GM13977 (cell line): ENCODE measurements around the gene TLK1.
A peak's percentile ranks its signal among the peaks of the same experiment; 100 is the strongest.

ENCODE experiments used
- DNase-seq: peaks from one replicate; pipeline ENCODE4 v3.0.0; 2012; ENCODE audit warnings: low spot score
- CTCF ChIP-seq: IDR thresholded peaks from 2 replicates; pipeline ENCODE4 v1.5.1; 2012; ENCODE audit warnings: mild to moderate bottlenecking, control low read depth; ENCODE audit not compliant: insufficient read depth; ENCODE audit errors: extremely low read depth, missing control alignments
- in situ Hi-C: fragments of 300-500 bp; cut with MboI; formaldehyde crosslinking; loops from one replicate; pipeline ENCODE4 v1.12.0; 2022; ENCODE audit warnings: low sequenced_read_pairs, low pct_unique_long_range_greater_than_20kb, mixed read lengths, inconsistent platforms; ENCODE audit not compliant: unreplicated experiment

Gene TLK1

GRCh38 chr2:171160119-171160955 is at the start of gene TLK1:
TLK1 (minus strand) TSS chr2:171160893; CDS start chr2:171160428, 465 bp downstream.
- in situ Hi-C loops: no loop called here
- DNase-seq: peak; percentile 70
- peak; percentile 29 for TF ChIP-seq CTCF

- in situ Hi-C loops: no loop called here
- no peak for TF ChIP-seq CTCF
- DNase-seq: no peak
Measured at GRCh38 chr2:171210216-171210863, 49.6 kb upstream of the TLK1 start.

GRCh38 chr2:171208657-171209056 is 48.0 kb upstream of the TLK1 start:
- no peak for TF ChIP-seq CTCF
- no peak for DNase-seq
- in situ Hi-C loops: no loop called here

DNA sequence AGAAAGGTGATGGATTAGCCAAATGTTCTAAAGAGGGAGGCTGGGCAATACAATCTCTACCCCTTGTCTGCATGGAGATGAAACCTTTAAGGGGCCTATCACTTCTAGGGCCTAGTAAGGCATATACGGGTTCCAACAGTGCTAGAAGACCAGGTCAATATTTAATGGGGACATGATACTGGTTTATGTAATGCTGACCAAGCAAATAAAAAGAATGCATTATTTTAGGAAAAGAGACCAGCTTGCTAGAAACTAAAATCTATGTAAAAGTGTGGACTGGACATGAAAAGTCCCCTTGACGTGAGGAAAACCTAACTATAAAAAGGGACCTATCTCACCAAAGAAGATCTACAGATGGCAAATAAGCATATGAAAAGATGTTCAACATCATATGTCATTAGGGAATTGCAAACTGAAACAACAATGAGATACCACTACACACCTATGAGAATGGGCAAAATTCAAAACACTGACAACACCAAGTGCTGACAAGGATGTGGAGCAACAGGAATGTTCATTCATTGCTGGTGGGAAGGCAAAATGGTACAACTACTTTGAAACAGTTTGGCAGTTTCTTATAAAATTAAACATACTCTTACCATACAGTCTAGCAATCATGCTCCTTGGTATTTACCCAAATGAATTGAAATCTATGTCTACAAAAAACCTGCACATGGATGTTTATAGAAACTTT is 45.9 kb upstream of the TLK1 start:
- TF ChIP-seq CTCF: no peak
- in situ Hi-C loops: no loop called here
- DNase-seq: no peak

DNA sequence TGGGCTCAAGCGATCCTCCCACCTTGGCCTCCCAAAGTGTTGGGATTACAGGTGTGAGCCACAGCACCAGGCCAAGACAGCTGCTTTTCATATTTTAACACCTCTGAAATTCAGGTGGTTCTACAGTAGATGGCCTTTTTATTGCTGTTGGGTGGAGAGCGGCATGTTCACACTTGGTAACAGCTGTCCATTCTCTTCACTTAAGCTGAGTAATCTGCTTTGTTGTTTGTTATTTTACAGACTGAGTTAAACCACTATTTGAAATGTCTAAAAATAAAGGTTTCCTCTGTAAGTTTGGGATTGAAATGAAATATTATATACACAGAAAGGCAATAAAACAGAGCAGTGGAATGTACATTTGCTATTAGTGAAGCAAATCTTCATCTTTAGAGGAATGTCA is 44.9 kb upstream of the TLK1 start:
- TF ChIP-seq CTCF: no peak

DNA sequence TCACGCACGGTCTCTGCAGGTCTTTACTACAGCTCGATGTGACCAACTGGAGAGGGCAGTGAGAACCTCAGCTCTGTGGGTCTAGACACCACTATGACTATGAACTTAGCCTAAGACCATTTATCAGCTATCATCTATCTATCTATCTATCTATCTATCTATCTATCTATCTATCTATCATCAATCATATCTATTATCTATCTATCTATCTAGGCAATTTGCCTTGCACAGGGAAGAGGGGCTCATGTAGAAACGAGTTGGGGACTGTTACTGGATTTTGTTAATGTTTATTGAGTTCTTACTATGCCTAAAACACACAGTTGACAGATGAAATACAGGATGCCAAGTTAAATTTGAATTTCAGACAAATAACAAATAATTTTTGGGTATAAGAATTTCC is 41.1 kb upstream of the TLK1 start:
- DNase-seq: no peak
- in situ Hi-C loops: no loop called here
- TF ChIP-seq CTCF: no peak

More for the DNA sequence above, 44.9 kb upstream of the TLK1 start:
- no peak for DNase-seq
- in situ Hi-C loops: no loop called here
